Astrocyte of the spinal cord (primary cell): ENCODE results near the gene LPP.

ENCODE experiments used
- DNase-seq: peaks from one replicate; pipeline ENCODE4 v3.0.0; 2011; ENCODE audit warnings: low read depth, low spot score
- H3K4me3 ChIP-seq: 2 replicates; pipeline ENCODE4 v1.5.1; 2011; ENCODE audit warnings: low read depth, mild to moderate bottlenecking, low read length, moderate library complexity
- CTCF ChIP-seq: IDR thresholded peaks from 2 replicates; pipeline ENCODE4 v1.5.1; 2012; ENCODE audit warnings: low read depth, mild to moderate bottlenecking, low read length, inconsistent platforms
- in situ Hi-C: cut with HindIII; loops from 2 replicates; pipeline ENCODE4 v1.10.0; 2017; ENCODE audit warnings: low sequenced_read_pairs

LPP gene

GRCh38 chr3:188870431-188870830, 716.5 kb downstream of the LPP start:
- in situ Hi-C loops, result no loop called here
- no peak for DNase-seq
- TF ChIP-seq CTCF, result no peak
- H3K4me3 ChIP-seq, result no peak overlapping the region

GRCh38 chr3:188874576-188874975, 720.6 kb downstream of the LPP start:
- no peak for DNase-seq
- in situ Hi-C loops, result no loop called here
- TF ChIP-seq CTCF, result no peak
- no peak overlapping the region for H3K4me3 ChIP-seq

- in situ Hi-C loops, result no loop called here
- DNase-seq, result no peak
- no peak overlapping the region for H3K4me3 ChIP-seq
- TF ChIP-seq CTCF, result no peak
These were observed 721.5 kb downstream of the LPP start for GRCh38 chr3:188875413-188875812.

- no peak for DNase-seq
- TF ChIP-seq CTCF, result no peak
- in situ Hi-C loops, result no loop called here
- no peak overlapping the region for H3K4me3 ChIP-seq
These were observed 722.4 kb downstream of the LPP start for GRCh38 chr3:188876370-188876769.

- no peak for DNase-seq
- TF ChIP-seq CTCF, result no peak
- in situ Hi-C loops, result no loop called here
These were observed 723.4 kb downstream of the LPP start for GRCh38 chr3:188877381-188877780.

GRCh38 chr3:188878076-188878475, 724.1 kb downstream of the LPP start:
- no peak for DNase-seq
- no peak for TF ChIP-seq CTCF
- in situ Hi-C loops, result no loop called here
- no peak overlapping the region for H3K4me3 ChIP-seq

More at GRCh38 chr3:188877381-188877780, 723.4 kb downstream of the LPP start:
- no peak overlapping the region for H3K4me3 ChIP-seq
